HG03039 (cell line): ENCODE results near the gene TTC28.

Source experiments
- ATAC-seq: cut with Tn5 transposase; IDR thresholded peaks from one replicate; pipeline ENCODE4 v1.9.1; 2021; ENCODE audit warnings: mild to moderate bottlenecking, moderate library complexity; ENCODE audit not compliant: unreplicated experiment

TTC28 gene

GRCh38 chr22:27998511-27999410, 680.9 kb downstream of the TTC28 start:
- no peak for ATAC-seq

GRCh38 chr22:27997538-27997937, 682.1 kb downstream of the TTC28 start:
- no peak for ATAC-seq

GRCh38 chr22:27996981-27997380, 682.7 kb downstream of the TTC28 start:
- ATAC-seq, result no peak

GRCh38 chr22:27996529-27996925, 683.1 kb downstream of the TTC28 start:
- no peak for ATAC-seq

GRCh38 chr22:27995801-27996528, 683.7 kb downstream of the TTC28 start:
- ATAC-seq, result no peak

- no peak for ATAC-seq
Measured at GRCh38 chr22:27994481-27995331, 684.9 kb downstream of the TTC28 start.

GRCh38 chr22:27993774-27994350, 685.8 kb downstream of the TTC28 start:
- no peak for ATAC-seq

GRCh38 chr22:27993201-27993635, 686.4 kb downstream of the TTC28 start:
- ATAC-seq, result no peak

GRCh38 chr22:27992294-27993165, 687.1 kb downstream of the TTC28 start:
- no peak for ATAC-seq

- ATAC-seq, result no peak
Measured at GRCh38 chr22:27991586-27992293, 687.9 kb downstream of the TTC28 start.

GRCh38 chr22:27990879-27991278, 688.8 kb downstream of the TTC28 start:
- ATAC-seq, result no peak

- ATAC-seq, result no peak
Measured at GRCh38 chr22:27990451-27990840, 689.2 kb downstream of the TTC28 start.

GRCh38 chr22:27989758-27990450, 689.7 kb downstream of the TTC28 start:
- no peak for ATAC-seq

GRCh38 chr22:27988704-27989103, 690.9 kb downstream of the TTC28 start:
- no peak for ATAC-seq

GRCh38 chr22:27987557-27987956, 692.1 kb downstream of the TTC28 start:
- no peak for ATAC-seq

- ATAC-seq, result no peak
Measured at GRCh38 chr22:27986937-27987336, 692.7 kb downstream of the TTC28 start.

GRCh38 chr22:27986459-27986858, 693.2 kb downstream of the TTC28 start:
- no peak for ATAC-seq
